ENCODE data around the gene NT5E.
"Not testable (repeated sequence)": the region's sequence is repeated elsewhere in the genome, so short reads cannot be mapped to it uniquely, and the experiment has no call there.

NT5E gene

DNA sequence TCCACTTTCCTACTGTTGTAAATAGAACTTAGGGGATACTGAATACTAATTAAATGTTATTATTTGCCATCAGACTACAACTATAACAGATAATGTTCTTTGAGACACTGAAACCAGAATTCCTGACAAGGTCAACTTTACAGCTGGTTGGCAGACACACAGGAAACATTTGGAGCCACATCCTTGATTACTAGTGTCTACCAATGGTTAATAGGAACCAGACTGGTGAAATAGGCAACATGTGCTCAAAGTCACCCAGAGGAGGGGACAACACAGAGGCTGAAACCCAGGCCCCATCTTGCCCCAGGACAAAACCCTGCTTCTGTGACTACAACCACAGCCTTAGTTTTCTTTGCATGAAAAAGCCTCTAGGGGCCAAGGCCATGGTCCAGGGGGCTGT lies 47.8 kb upstream of the NT5E start:
- TF ChIP-seq CTCF (IDR thresholded peaks at IDR 0.05; ENCODE audit: low read length) = no peak
- TF ChIP-seq EZH2 (IDR thresholded peaks at IDR 0.05; ENCODE audit: borderline replicate concordance, low read length) = no peak
- Histone ChIP-seq H3K4me2 (ENCODE audit: low read length) (no peak overlapping the region), H4K20me1 (ENCODE audit: insufficient read depth, low read length) (no peaks in the 10 kb centered on the region), H3K4me3 (ENCODE audit: low read depth, low read length, poor library complexity, severe bottlenecking) (no peak overlapping the region), H3K4me1 (ENCODE audit: insufficient read depth, low read length, severe bottlenecking) (no peaks in the 10 kb centered on the region), H2AFZ (ENCODE audit: low read length) (no peak overlapping the region), H3F3A (ENCODE audit: insufficient read depth, low read length) (no peaks in the 10 kb centered on the region), H3K27me3 (ENCODE audit: insufficient read depth, low read length) (no peaks in the 10 kb centered on the region), H3K36me3 (ENCODE audit: insufficient read depth, low read length) (no peaks in the 10 kb centered on the region), H3K27ac (ENCODE audit: low read depth, low read length, poor library complexity, severe bottlenecking) (no peak overlapping the region), H3K9me3 (ENCODE audit: low read length) (no peaks in the 10 kb centered on the region), H3K9me2 (ENCODE audit: low read depth, low read length) (no peaks in the 10 kb centered on the region), H3K9ac (ENCODE audit: low read length) (no peak overlapping the region), H3K79me2 (ENCODE audit: insufficient read depth, low read length) (no peaks in the 10 kb centered on the region)

GRCh38 chr6:85402922-85403321 lies 47.0 kb upstream of the NT5E start:
- H3K79me2 ChIP-seq (ENCODE audit: insufficient read depth, low read length) = no peaks in the 10 kb centered on the region
- H4K20me1 ChIP-seq (ENCODE audit: insufficient read depth, low read length) = no peaks in the 10 kb centered on the region
- H3K9ac ChIP-seq (ENCODE audit: low read length) = no peak overlapping the region
- H2AFZ ChIP-seq (ENCODE audit: low read length) = no peak overlapping the region
- no peaks in the 10 kb centered on the region for H3K27me3 ChIP-seq (ENCODE audit: insufficient read depth, low read length)
- H3K4me1 ChIP-seq (ENCODE audit: insufficient read depth, low read length, severe bottlenecking) = no peaks in the 10 kb centered on the region
- no peaks in the 10 kb centered on the region for H3F3A ChIP-seq (ENCODE audit: insufficient read depth, low read length)
- no peak overlapping the region for H3K27ac ChIP-seq (ENCODE audit: low read depth, low read length, poor library complexity, severe bottlenecking)
- no peak overlapping the region for H3K4me2 ChIP-seq (ENCODE audit: low read length)
- no peaks in the 10 kb centered on the region for H3K36me3 ChIP-seq (ENCODE audit: insufficient read depth, low read length)
- no peaks in the 10 kb centered on the region for H3K9me2 ChIP-seq (ENCODE audit: low read depth, low read length)
- no peaks in the 10 kb centered on the region for H3K9me3 ChIP-seq (ENCODE audit: low read length)
- TF ChIP-seq EZH2 (IDR thresholded peaks at IDR 0.05; ENCODE audit: borderline replicate concordance, low read length) (no peak), CTCF (IDR thresholded peaks at IDR 0.05; ENCODE audit: low read length) (no peak)
- no peak overlapping the region for H3K4me3 ChIP-seq (ENCODE audit: low read depth, low read length, poor library complexity, severe bottlenecking)

DNA sequence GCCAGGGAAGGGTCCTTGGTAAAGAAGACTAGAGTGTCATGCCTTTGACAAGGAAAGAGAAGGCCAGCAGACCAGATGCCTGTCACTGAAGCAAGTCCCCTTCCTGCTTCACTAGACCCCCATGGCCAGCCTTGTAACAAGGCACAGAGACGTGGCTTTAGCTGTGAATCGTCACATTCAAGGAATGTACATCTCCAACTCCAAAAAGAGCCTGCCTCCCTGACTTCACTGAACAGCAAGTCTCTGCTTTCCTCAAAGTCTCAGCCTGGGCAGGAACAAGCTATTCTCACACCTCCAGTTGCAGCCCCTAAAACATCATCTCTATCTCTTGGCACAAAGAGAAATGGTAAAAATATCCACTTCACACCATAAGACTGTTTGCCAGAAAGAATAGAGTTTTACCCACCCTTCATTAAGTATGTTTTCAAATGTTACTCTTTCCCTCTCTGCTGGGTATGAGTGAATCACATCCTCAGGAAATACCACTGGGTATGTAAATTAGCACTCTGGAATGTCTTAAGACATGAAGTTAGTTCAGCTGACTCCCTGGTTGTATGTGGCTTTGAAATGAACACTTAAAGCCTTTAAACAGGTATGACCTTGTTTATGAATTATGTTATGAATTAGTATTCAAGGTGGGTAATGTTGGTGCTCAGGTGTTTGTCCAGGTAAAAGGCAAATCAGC lies 46.4 kb upstream of the NT5E start:
- Histone ChIP-seq H3K27ac (ENCODE audit: low read depth, low read length, poor library complexity, severe bottlenecking) (no peak overlapping the region), H3K79me2 (ENCODE audit: insufficient read depth, low read length) (no peaks in the 10 kb centered on the region), H3K36me3 (ENCODE audit: insufficient read depth, low read length) (no peaks in the 10 kb centered on the region), H3F3A (ENCODE audit: insufficient read depth, low read length) (no peaks in the 10 kb centered on the region), H3K4me3 (ENCODE audit: low read depth, low read length, poor library complexity, severe bottlenecking) (no peak overlapping the region), H3K4me1 (ENCODE audit: insufficient read depth, low read length, severe bottlenecking) (no peaks in the 10 kb centered on the region), H3K9me3 (ENCODE audit: low read length) (no peaks in the 10 kb centered on the region), H3K27me3 (ENCODE audit: insufficient read depth, low read length) (no peaks in the 10 kb centered on the region), H4K20me1 (ENCODE audit: insufficient read depth, low read length) (no peaks in the 10 kb centered on the region), H3K4me2 (ENCODE audit: low read length) (no peak overlapping the region), H2AFZ (ENCODE audit: low read length) (no peak overlapping the region), H3K9me2 (ENCODE audit: low read depth, low read length) (no peaks in the 10 kb centered on the region), H3K9ac (ENCODE audit: low read length) (no peak overlapping the region)
- TF ChIP-seq CTCF (IDR thresholded peaks at IDR 0.05; ENCODE audit: low read length) (no peak), EZH2 (IDR thresholded peaks at IDR 0.05; ENCODE audit: borderline replicate concordance, low read length) (no peak)

DNA sequence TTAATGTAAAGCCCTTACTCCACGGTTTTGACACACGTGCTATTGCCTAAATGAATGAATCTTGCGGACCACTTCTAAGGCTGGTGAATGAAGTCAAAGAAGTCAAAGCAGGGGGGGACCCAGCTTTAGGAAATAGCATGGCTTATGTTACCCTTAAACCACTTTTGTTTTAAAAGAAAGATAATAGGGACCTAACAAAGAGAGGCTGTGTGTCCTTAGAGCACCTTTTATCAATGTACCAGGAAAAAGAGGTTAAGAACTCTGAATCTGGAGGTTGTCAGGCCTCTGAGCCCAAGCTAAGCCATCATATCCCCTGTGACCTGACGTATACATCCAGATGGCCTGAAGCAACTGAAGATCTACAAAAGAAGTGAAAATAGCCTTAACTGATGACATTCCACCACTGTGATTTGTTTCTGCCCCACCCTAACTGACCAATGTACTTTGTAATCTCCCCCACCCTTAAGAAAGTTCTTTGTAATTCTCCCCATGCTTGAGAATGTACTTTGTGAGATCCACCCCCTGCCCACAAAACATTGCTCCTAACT lies 45.8 kb upstream of the NT5E start:
- H4K20me1 ChIP-seq (ENCODE audit: insufficient read depth, low read length); H3K27ac ChIP-seq (ENCODE audit: low read depth, low read length, poor library complexity, severe bottlenecking); H3K4me3 ChIP-seq (ENCODE audit: low read depth, low read length, poor library complexity, severe bottlenecking); H3K9ac ChIP-seq (ENCODE audit: low read length); H3K4me2 ChIP-seq (ENCODE audit: low read length); H3K36me3 ChIP-seq (ENCODE audit: insufficient read depth, low read length); H3K79me2 ChIP-seq (ENCODE audit: insufficient read depth, low read length); H3F3A ChIP-seq (ENCODE audit: insufficient read depth, low read length); H3K9me2 ChIP-seq (ENCODE audit: low read depth, low read length); H2AFZ ChIP-seq (ENCODE audit: low read length); H3K4me1 ChIP-seq (ENCODE audit: insufficient read depth, low read length, severe bottlenecking); H3K9me3 ChIP-seq (ENCODE audit: low read length); H3K27me3 ChIP-seq (ENCODE audit: insufficient read depth, low read length): not testable (repeated sequence)

Measured in OCI-LY1 (cell line).